PC-3 (cell line): ENCODE data around the gene DEFB108B.
"Not testable (repeated sequence)": the region's sequence is repeated elsewhere in the genome, so short reads cannot be mapped to it uniquely, and the experiment has no call there.

Experiments used
- CTCF ChIP-seq: fragments of 300-600 bp; sonication (generic); conservative IDR thresholded peaks from 2 replicates; pipeline ENCODE4 v1.5.1; 2017; ENCODE audit warnings: antibody characterized with exemption, low read depth, mild to moderate bottlenecking, low read length
- EZH2 ChIP-seq: fragments of 300-600 bp; sonication (generic); IDR thresholded peaks from one replicate; pipeline ENCODE4 v1.6.1; 2017; ENCODE audit warnings: antibody characterized with exemption, mild to moderate bottlenecking, low read length; ENCODE audit not compliant: unreplicated experiment

GRCh38 chr11:71821539-71821938, 11.5 kb upstream of the DEFB108B start:
- TF ChIP-seq CTCF, EZH2: not testable (repeated sequence)
